Hepatocyte (in vitro differentiated cells): ENCODE results near the gene YARS1. TPM values are rescaled to one million over a fixed set of nuclear protein-coding genes. Genes with fewer than 3 reads are reported as not detected.

Experiments used
- DNase-seq: peaks from one replicate; pipeline ENCODE4 v3.0.0-alpha.2; 2016; ENCODE audit warnings: low spot score
- H2AFZ ChIP-seq: fragments of 200-600 bp; sonication (generic); 2 replicates; pipeline ENCODE4 v1.6.0; 2016; ENCODE audit warnings: antibody characterized with exemption, mild to moderate bottlenecking
- H3K27ac ChIP-seq: fragments of 200-600 bp; sonication (generic); 2 replicates; pipeline ENCODE4 v1.5.1; 2016; ENCODE audit warnings: mild to moderate bottlenecking
- H3K27me3 ChIP-seq: fragments of 200-600 bp; sonication (generic); 2 replicates; pipeline ENCODE4 v1.6.1; 2016
- H3K36me3 ChIP-seq: fragments of 200-600 bp; sonication (generic); replicated peaks from 2 replicates; pipeline ENCODE4 v1.5.1; 2016; ENCODE audit warnings: low read depth; ENCODE audit not compliant: insufficient read depth
- H3K4me1 ChIP-seq: fragments of 200-600 bp; sonication (generic); 2 replicates; pipeline ENCODE4 v1.5.1; 2016; ENCODE audit warnings: mild to moderate bottlenecking, moderate library complexity; ENCODE audit not compliant: insufficient read depth
- H3K4me2 ChIP-seq: fragments of 200-600 bp; sonication (generic); 2 replicates; pipeline ENCODE4 v1.6.0; 2016
- H3K4me3 ChIP-seq: fragments of 200-600 bp; sonication (generic); 2 replicates; pipeline ENCODE4 v1.5.1; 2016; ENCODE audit warnings: mild to moderate bottlenecking
- H3K79me2 ChIP-seq: fragments of 200-600 bp; sonication (generic); 2 replicates; pipeline ENCODE4 v1.6.0; 2017; ENCODE audit warnings: mild to moderate bottlenecking
- H3K9me2 ChIP-seq: fragments of 200-600 bp; sonication (generic); replicated peaks from 2 replicates; pipeline ENCODE4 v1.6.0; 2017; ENCODE audit warnings: mild to moderate bottlenecking; ENCODE audit not compliant: insufficient read depth
- H3K9me3 ChIP-seq: fragments of 200-600 bp; sonication (generic); 2 replicates; pipeline ENCODE4 v1.5.1; 2016; ENCODE audit warnings: low read depth, mild to moderate bottlenecking
- H4K20me1 ChIP-seq: fragments of 200-600 bp; sonication (generic); 2 replicates; pipeline ENCODE4 v1.6.0; 2016; ENCODE audit warnings: mild to moderate bottlenecking; ENCODE audit not compliant: insufficient read depth, poor library complexity, severe bottlenecking
- EZH2 ChIP-seq: fragments of 200-600 bp; sonication (generic); IDR thresholded peaks from 2 replicates; pipeline ENCODE4 v1.6.1; 2016; ENCODE audit warnings: antibody characterized with exemption, mild to moderate bottlenecking, borderline replicate concordance
- EZH2phosphoT487 ChIP-seq: fragments of 200-600 bp; sonication (generic); IDR thresholded peaks from one replicate; pipeline ENCODE4 v1.6.1; 2018; ENCODE audit warnings: antibody characterized with exemption, mild to moderate bottlenecking, low read depth, moderate library complexity; ENCODE audit not compliant: unreplicated experiment, severe bottlenecking
- WGBS: methylation state at CpG from one replicate; pipeline ENCODE4 v1.1.6; 2016; ENCODE audit warnings: low lambda C conversion rate; ENCODE audit errors: missing lambda C conversion rate; 5-methylcytosine and 5-hydroxymethylcytosine counted together
- polyA plus RNA-seq: library from polyadenylated mRNA; unstranded; fragments of >200 nt; fragmentation: Nextera tagmentation; extraction: Ambion mirVana; gene quantifications from 2 replicates; pipeline ENCODE4 v1.2.1, GENCODE V29; 2016
- total RNA-seq: library from RNA; depleted of rRNA; stranded (reverse); fragments of >200 nt; gene quantifications from 2 replicates; pipeline ENCODE4 v1.2.3, GENCODE V29; 2014
- TF ChIP-seq, protein P1 (sequence below): fragments of 200-600 bp; sonication (generic); IDR thresholded peaks from 2 replicates; pipeline ENCODE4 v1.5.1; 2016; ENCODE audit warnings: antibody characterized with exemption, mild to moderate bottlenecking; ENCODE audit not compliant: poor library complexity

The YARS1 gene
- total and polyA plus RNA-seq, 2 experiments from 2014 or later: 104 to 140 TPM

DNA sequence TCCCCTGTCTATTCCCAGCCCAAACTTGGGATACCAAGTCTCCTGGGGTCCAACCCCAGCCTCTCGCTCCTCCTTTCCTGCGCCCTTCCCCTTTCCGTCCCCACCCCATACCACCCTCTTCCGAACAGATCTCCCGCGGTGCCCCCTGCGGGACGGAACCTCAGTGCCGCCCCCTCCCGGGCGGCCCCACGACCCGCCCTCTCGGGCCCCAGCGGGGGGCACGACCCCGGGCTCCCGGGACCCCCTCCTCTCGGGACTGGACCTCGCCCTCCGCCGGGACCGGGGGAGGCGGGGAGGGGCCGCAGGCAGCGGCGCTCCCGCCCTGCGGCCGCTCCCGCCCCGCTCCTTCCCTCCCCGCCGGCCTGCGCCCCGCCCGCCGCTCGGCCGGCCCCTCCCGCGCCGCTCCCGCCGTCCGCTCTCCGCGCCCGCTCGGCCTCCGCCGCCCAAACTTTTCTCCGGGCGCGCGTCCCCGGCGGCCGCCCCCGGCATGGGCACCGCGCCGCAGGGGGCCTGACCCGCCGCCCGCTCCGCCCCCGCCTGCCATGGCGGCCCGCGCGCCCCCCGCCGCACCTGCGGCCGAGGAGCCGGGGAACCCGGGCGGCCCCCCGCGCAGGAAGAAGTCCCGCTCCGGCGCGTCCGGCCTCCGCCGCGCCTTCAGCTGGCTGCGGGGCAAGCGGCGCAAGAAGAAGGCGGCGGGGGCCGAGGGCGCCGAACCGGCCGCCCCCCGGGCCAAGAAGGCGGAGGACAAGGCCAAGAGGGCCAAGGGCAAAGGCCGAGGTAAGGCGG, 75.6 kb downstream of the YARS1 start:
- H3K9me2 ChIP-seq: no peaks in the 10 kb centered on the region
- WGBS: 3% methylated on average over 38 of the region's 103 CpGs
- H3K9me3 ChIP-seq: no peaks in the 10 kb centered on the region
- peak overlapping the region; percentile 76 for H3K4me3 ChIP-seq
- H3K27ac ChIP-seq: peak overlapping the region; percentile 94
- H3K4me2 ChIP-seq: peak overlapping the region; percentile 94
- peaks cover 24% of the 10 kb centered on the region for H3K4me1 ChIP-seq
- no peaks in the 10 kb centered on the region for H3K36me3 ChIP-seq
- no peaks in the 10 kb centered on the region for H3K27me3 ChIP-seq
- peak; percentile 75 for DNase-seq
- H4K20me1 ChIP-seq: peaks cover 9% of the 10 kb centered on the region
- TF ChIP-seq, protein P1, sequence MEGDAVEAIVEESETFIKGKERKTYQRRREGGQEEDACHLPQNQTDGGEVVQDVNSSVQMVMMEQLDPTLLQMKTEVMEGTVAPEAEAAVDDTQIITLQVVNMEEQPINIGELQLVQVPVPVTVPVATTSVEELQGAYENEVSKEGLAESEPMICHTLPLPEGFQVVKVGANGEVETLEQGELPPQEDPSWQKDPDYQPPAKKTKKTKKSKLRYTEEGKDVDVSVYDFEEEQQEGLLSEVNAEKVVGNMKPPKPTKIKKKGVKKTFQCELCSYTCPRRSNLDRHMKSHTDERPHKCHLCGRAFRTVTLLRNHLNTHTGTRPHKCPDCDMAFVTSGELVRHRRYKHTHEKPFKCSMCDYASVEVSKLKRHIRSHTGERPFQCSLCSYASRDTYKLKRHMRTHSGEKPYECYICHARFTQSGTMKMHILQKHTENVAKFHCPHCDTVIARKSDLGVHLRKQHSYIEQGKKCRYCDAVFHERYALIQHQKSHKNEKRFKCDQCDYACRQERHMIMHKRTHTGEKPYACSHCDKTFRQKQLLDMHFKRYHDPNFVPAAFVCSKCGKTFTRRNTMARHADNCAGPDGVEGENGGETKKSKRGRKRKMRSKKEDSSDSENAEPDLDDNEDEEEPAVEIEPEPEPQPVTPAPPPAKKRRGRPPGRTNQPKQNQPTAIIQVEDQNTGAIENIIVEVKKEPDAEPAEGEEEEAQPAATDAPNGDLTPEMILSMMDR: peak; percentile 49
- TF ChIP-seq EZH2 (no peak), EZH2phosphoT487 (no peak)
- peaks cover 38% of the 10 kb centered on the region for H3K79me2 ChIP-seq
- peak overlapping the region; percentile 83 for H2AFZ ChIP-seq

DNA sequence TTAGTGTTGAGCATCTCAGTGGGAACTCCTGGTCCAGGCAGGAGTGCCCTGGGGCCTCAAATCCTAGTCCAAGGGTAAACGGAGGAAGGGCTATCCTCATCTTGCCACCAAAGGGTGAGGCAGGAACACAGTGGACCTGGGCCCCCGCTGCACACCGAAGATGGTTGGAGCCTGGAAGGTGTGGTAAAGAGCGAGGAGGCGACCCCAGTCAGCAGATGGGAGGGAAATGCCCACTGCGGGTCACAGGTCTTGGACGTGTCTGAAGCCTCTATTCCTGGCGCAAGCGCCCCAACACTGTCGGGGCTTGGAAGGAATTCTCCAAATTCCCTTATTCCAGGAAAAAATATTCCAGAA, 76.1 kb downstream of the YARS1 start:
- DNase-seq: no peak
- TF ChIP-seq EZH2phosphoT487: no peak
- TF ChIP-seq EZH2: no peak
- TF ChIP-seq, protein P1: no peak
- peak overlapping the region; percentile 55 for H3K4me3 ChIP-seq
- peaks cover 24% of the 10 kb centered on the region for H3K4me1 ChIP-seq
- peak overlapping the region; percentile 94 for H3K4me2 ChIP-seq
- 44% methylated on average over 10 of the region's 10 CpGs for WGBS
- peak overlapping the region; percentile 90 for H3K27ac ChIP-seq
- peaks cover 5% of the 10 kb centered on the region for H4K20me1 ChIP-seq
- peaks cover 32% of the 10 kb centered on the region for H3K79me2 ChIP-seq
- H3K27me3 ChIP-seq: no peaks in the 10 kb centered on the region
- H3K9me3 ChIP-seq: no peaks in the 10 kb centered on the region
- no peaks in the 10 kb centered on the region for H3K36me3 ChIP-seq
- H3K9me2 ChIP-seq: no peaks in the 10 kb centered on the region
- peak overlapping the region; percentile 68 for H2AFZ ChIP-seq

DNA sequence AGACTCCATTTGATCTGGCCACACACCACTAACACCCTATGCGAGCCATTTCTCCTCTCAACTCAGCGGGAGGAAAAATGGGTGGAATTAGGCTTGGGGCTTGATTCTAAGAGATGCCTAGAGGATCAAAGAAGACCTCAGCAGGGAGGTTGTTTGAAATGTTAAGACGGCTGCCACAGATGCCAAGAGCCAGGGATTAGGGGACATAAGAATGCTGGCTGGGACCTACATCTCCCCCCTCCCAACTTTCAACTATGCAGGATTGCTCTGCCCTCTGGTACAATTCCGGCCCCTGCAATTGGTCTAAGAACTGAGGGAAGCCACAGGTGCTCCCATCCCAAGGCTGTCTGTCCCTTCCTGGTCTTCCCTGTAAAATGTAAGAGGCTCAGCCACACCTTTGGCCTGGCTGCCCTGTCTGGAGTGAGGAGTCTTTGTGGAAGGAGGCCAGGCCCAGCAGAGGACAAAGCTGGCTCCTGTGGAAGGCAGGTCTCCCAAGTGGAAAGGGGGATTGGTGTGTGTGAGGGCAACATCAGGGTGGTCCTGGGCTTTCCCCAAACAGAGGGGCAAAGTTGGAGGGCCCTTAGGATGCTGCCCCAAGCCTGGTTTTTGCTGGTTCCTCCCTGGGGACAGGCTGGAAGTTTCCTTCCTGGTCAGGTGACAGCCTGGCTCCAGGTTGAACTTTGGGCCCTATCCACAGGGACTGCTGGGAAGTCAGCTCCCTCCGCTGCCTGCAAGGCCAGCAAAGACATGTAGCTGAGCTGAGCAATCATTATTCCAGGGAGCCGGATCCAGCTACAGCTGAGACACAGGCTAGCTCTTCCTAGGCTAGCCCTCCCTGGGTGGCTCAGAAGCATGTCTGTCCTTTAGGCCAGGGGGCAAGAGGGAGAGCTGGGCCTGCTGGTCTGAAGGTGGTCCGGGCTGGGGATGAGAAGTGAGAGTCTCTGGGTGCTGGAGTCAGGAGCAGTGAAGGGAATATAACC, 80.1 kb downstream of the YARS1 start:
- Histone ChIP-seq H3K27me3 (no peaks in the 10 kb centered on the region), H3K9me3 (no peaks in the 10 kb centered on the region), H3K9me2 (no peaks in the 10 kb centered on the region), H3K4me3 (no peak overlapping the region), H3K36me3 (no peaks in the 10 kb centered on the region), H2AFZ (no peak overlapping the region), H3K27ac (peak overlapping the region; percentile 96), H3K4me2 (no peak overlapping the region), H3K79me2 (peaks cover 2% of the 10 kb centered on the region), H4K20me1 (no peaks in the 10 kb centered on the region), H3K4me1 (peaks cover 7% of the 10 kb centered on the region)
- DNase-seq: peak; percentile 82
- 61% methylated on average over 7 of the region's 7 CpGs for WGBS
- TF ChIP-seq EZH2phosphoT487 (no peak), EZH2 (no peak)
- TF ChIP-seq, protein P1: no peak
